Stimulated activated naive CD8-positive, alpha-beta T cell treated with anti-CD3 and anti-CD28 coated beads, Interleukin-15, Interleukin-2, amounts not matched to agents 100 U/mL and 50 U/mL, for 24 hours (primary cell): ENCODE measurements around the gene WNT3A.

Source experiments
- ATAC-seq: fragments of 150-1000 bp; cut with Tn5 transposase; one replicate; pipeline ENCODE4 v1.10.0; 2021
- DNase-seq: peaks from one replicate; pipeline ENCODE4 v3.0.0; 2021

Gene WNT3A

GRCh38 chr1:228048659-228049298 lies 42.0 kb downstream of the WNT3A start:
- DNase-seq (no peak), ATAC-seq (peak; percentile 16)

- no peak for ATAC-seq
- no peak for DNase-seq
These were observed 43.9 kb downstream of the WNT3A start for GRCh38 chr1:228050571-228051231.

GRCh38 chr1:228058172-228058948 lies 51.6 kb downstream of the WNT3A start:
- peak; percentile 7 for ATAC-seq

GRCh38 chr1:228058949-228059633 lies 52.3 kb downstream of the WNT3A start:
- DNase-seq (no peak), ATAC-seq (peak; percentile 33)

More at GRCh38 chr1:228058172-228058948, 51.6 kb downstream of the WNT3A start:
- DNase-seq, result no peak

GRCh38 chr1:228059634-228060457 lies 53.0 kb downstream of the WNT3A start:
- peak; percentile 81 for DNase-seq
- peak; percentile 50 for ATAC-seq

- DNase-seq (no peak), ATAC-seq (no peak)
These were observed 53.8 kb downstream of the WNT3A start for GRCh38 chr1:228060458-228061190.

- ATAC-seq (no peak), DNase-seq (no peak)
These were observed 54.8 kb downstream of the WNT3A start for GRCh38 chr1:228061411-228062084.

GRCh38 chr1:228062085-228062791 lies 55.4 kb downstream of the WNT3A start:
- ATAC-seq, result no peak
- no peak for DNase-seq

GRCh38 chr1:228062812-228063211 lies 56.0 kb downstream of the WNT3A start:
- ATAC-seq (no peak), DNase-seq (no peak)

GRCh38 chr1:228063251-228064191 lies 56.7 kb downstream of the WNT3A start:
- ATAC-seq (no peak), DNase-seq (no peak)

GRCh38 chr1:228064296-228064695 lies 57.5 kb downstream of the WNT3A start:
- DNase-seq, result no peak
- ATAC-seq, result no peak

GRCh38 chr1:228064741-228065542 lies 58.1 kb downstream of the WNT3A start:
- ATAC-seq (no peak), DNase-seq (no peak)

GRCh38 chr1:228065543-228066347 lies 58.9 kb downstream of the WNT3A start:
- ATAC-seq (no peak), DNase-seq (no peak)

GRCh38 chr1:228066416-228066815 lies 59.6 kb downstream of the WNT3A start:
- DNase-seq (no peak), ATAC-seq (no peak)

GRCh38 chr1:228066891-228067654 lies 60.3 kb downstream of the WNT3A start:
- DNase-seq (no peak), ATAC-seq (no peak)

GRCh38 chr1:228068359-228068758 lies 61.6 kb downstream of the WNT3A start:
- ATAC-seq (no peak), DNase-seq (no peak)
